ENCODE measurements around the gene PPFIBP2. TPM values are rescaled to one million over a fixed set of nuclear protein-coding genes. Genes with fewer than 3 reads are reported as not detected.
A peak's percentile ranks its signal among the peaks of the same experiment; 100 is the strongest.
"Not testable (repeated sequence)": the region's sequence is repeated elsewhere in the genome, so short reads cannot be mapped to it uniquely, and the experiment has no call there.

PPFIBP2 gene
- polyA plus RNA-seq, 3 donors: 48.4 to 56.9 (median 56.9) TPM

GRCh38 chr11:7636350-7636749, 122.6 kb downstream of the PPFIBP2 start:
- DNase-seq (ENCODE audit: extremely low read depth in 1 of 11, low read depth in 9 of 11, low spot score in 4 of 11): no peak

- no peak for DNase-seq (ENCODE audit: extremely low read depth in 1 of 11, low read depth in 9 of 11, low spot score in 4 of 11)
Measured at GRCh38 chr11:7637447-7638157, 123.8 kb downstream of the PPFIBP2 start.

- no peak for DNase-seq (ENCODE audit: extremely low read depth in 1 of 11, low read depth in 9 of 11, low spot score in 4 of 11)
Measured at GRCh38 chr11:7638710-7639642, 125.2 kb downstream of the PPFIBP2 start.

- no peak for DNase-seq (ENCODE audit: extremely low read depth in 1 of 11, low read depth in 9 of 11, low spot score in 4 of 11)
Measured at GRCh38 chr11:7639643-7640025, 125.8 kb downstream of the PPFIBP2 start.

GRCh38 chr11:7640816-7641215, 127.0 kb downstream of the PPFIBP2 start:
- DNase-seq (ENCODE audit: extremely low read depth in 1 of 11, low read depth in 9 of 11, low spot score in 4 of 11): peak in 1 of 11 donors; percentile 22

- DNase-seq (ENCODE audit: extremely low read depth in 1 of 11, low read depth in 9 of 11, low spot score in 4 of 11): no peak
Measured at GRCh38 chr11:7642747-7643146, 128.9 kb downstream of the PPFIBP2 start.

- DNase-seq (ENCODE audit: extremely low read depth in 1 of 11, low read depth in 9 of 11, low spot score in 4 of 11): peak in 4 of 11 donors; percentile 13 to 37 (median 26)
Measured at GRCh38 chr11:7643314-7643713, 129.5 kb downstream of the PPFIBP2 start.

- DNase-seq (ENCODE audit: extremely low read depth in 1 of 11, low read depth in 9 of 11, low spot score in 4 of 11): no peak
Measured at GRCh38 chr11:7645206-7645605, 131.4 kb downstream of the PPFIBP2 start.

GRCh38 chr11:7646866-7647265, 133.1 kb downstream of the PPFIBP2 start:
- no peak for DNase-seq (ENCODE audit: extremely low read depth in 1 of 11, low read depth in 9 of 11, low spot score in 4 of 11)

- DNase-seq (ENCODE audit: extremely low read depth in 1 of 11, low read depth in 9 of 11, low spot score in 4 of 11): no peak
Measured at GRCh38 chr11:7648264-7648663, 134.5 kb downstream of the PPFIBP2 start.

- DNase-seq (ENCODE audit: extremely low read depth in 1 of 11, low read depth in 9 of 11, low spot score in 4 of 11): no peak
Measured at GRCh38 chr11:7651140-7651551, 137.3 kb downstream of the PPFIBP2 start.

GRCh38 chr11:7651700-7652099, 137.9 kb downstream of the PPFIBP2 start:
- no peak for DNase-seq (ENCODE audit: extremely low read depth in 1 of 11, low read depth in 9 of 11, low spot score in 4 of 11)

GRCh38 chr11:7654195-7654705, 140.5 kb downstream of the PPFIBP2 start:
- no peak for DNase-seq (ENCODE audit: extremely low read depth in 1 of 11, low read depth in 9 of 11, low spot score in 4 of 11)

- no peak for DNase-seq (ENCODE audit: extremely low read depth in 1 of 11, low read depth in 9 of 11, low spot score in 4 of 11)
Measured at GRCh38 chr11:7655253-7656217, 141.7 kb downstream of the PPFIBP2 start.

- no peak for DNase-seq (ENCODE audit: extremely low read depth in 1 of 11, low read depth in 9 of 11, low spot score in 4 of 11)
Measured at GRCh38 chr11:7656704-7657103, 142.9 kb downstream of the PPFIBP2 start.

- DNase-seq (ENCODE audit: extremely low read depth in 1 of 11, low read depth in 9 of 11, low spot score in 4 of 11): peak in 3 of 11 donors; percentile 54 to 68 (median 66)
Measured at GRCh38 chr11:7657306-7658025, 143.7 kb downstream of the PPFIBP2 start.

- not testable (repeated sequence) for DNase-seq (ENCODE audit: extremely low read depth in 1 of 11, low read depth in 9 of 11, low spot score in 4 of 11)
Measured at GRCh38 chr11:7663531-7663930, 149.7 kb downstream of the PPFIBP2 start.

- DNase-seq (ENCODE audit: extremely low read depth in 1 of 11, low read depth in 9 of 11, low spot score in 4 of 11): no peak
Measured at GRCh38 chr11:7664867-7665266, 151.1 kb downstream of the PPFIBP2 start.

Measured in renal cortex interstitium (tissue), 11 donors.